CD4-positive, alpha-beta T cell (primary cell): Measurements from ENCODE around the gene KMT2D. TPM values are rescaled to one million over a fixed set of nuclear protein-coding genes. Genes with fewer than 3 reads are reported as not detected.

Experiments
- ATAC-seq: fragments of 200-7000 bp; cut with Tn5 transposase; one replicate; pipeline ENCODE4 v1.10.0; 2022; ENCODE audit warnings: mild to moderate bottlenecking; ENCODE audit not compliant: poor library complexity
- CTCF ChIA-PET: fragments of 350-600 bp; sonication (Branson Sonifier 250); formaldehyde crosslinking; loops from one replicate; lab custom pipeline; 2021; ENCODE audit warnings: antibody characterized with exemption, inconsistent platforms; lab: Charles Lee
- POLR2A ChIA-PET: fragments of 350-600 bp; sonication (Branson Sonifier 250); formaldehyde crosslinking; loops from one replicate; lab custom pipeline; 2021; ENCODE audit warnings: antibody characterized with exemption, inconsistent platforms; lab: Charles Lee
- DNase-seq, 14 experiments: peaks; one replicate each; pipeline ENCODE4 v3.0.0-alpha.2; 2013 to 2020; ENCODE audit warnings: mixed read lengths in 2 of 14
- H3K27ac ChIP-seq, 2 donors: one replicate each; pipeline versions ENCODE4 v1.5.1 to v1.7.0; 2013; ENCODE audit warnings: low read length in 2 of 2, low read depth in 1 of 2, mild to moderate bottlenecking in 1 of 2
- H3K27me3 ChIP-seq, 2 experiments: 1 replicate in 1 of 2; 2 replicates in 1 of 2; pipeline versions ENCODE4 v1.6.1 to v1.7.0; 2013; ENCODE audit warnings: low read length in 2 of 2, control low read depth in 1 of 2, mild to moderate bottlenecking in 1 of 2, moderate library complexity in 1 of 2; ENCODE audit not compliant: insufficient read depth in 2 of 2, control insufficient read depth in 1 of 2
- H3K36me3 ChIP-seq: one replicate; pipeline ENCODE4 v1.6.1; 2013; ENCODE audit warnings: low read length, control low read depth; ENCODE audit not compliant: insufficient read depth
- H3K4me1 ChIP-seq: one replicate; pipeline ENCODE4 v1.6.1; 2013; ENCODE audit warnings: low read length, control low read depth; ENCODE audit not compliant: insufficient read depth
- H3K4me3 ChIP-seq: one replicate; pipeline ENCODE4 v1.5.1; 2013; ENCODE audit warnings: mild to moderate bottlenecking, low read length, moderate library complexity
- H3K9me3 ChIP-seq, 2 experiments: 1 replicate in 1 of 2; 2 replicates in 1 of 2; pipeline versions ENCODE4 v1.6.1 to v1.7.0; 2013; ENCODE audit warnings: low read length in 2 of 2, mild to moderate bottlenecking in 2 of 2, control low read depth in 1 of 2, moderate library complexity in 1 of 2; ENCODE audit not compliant: control insufficient read depth in 1 of 2, insufficient read depth in 1 of 2
- H3K27ac Mint-ChIP-seq: one replicate; pipeline ENCODE4 v1.8.0; 2020; ENCODE audit warnings: mixed read lengths
- H3K27me3 Mint-ChIP-seq: one replicate; pipeline ENCODE4 v1.8.0; 2021; ENCODE audit warnings: mixed read lengths
- H3K36me3 Mint-ChIP-seq: one replicate; pipeline ENCODE4 v1.8.0; 2021; ENCODE audit warnings: low read depth, mixed read lengths
- H3K4me1 Mint-ChIP-seq: one replicate; pipeline ENCODE4 v1.8.0; 2021; ENCODE audit warnings: low read depth, mixed read lengths
- H3K4me3 Mint-ChIP-seq: one replicate; pipeline ENCODE4 v1.8.0; 2020; ENCODE audit warnings: mild to moderate bottlenecking, mixed read lengths
- H3K9me3 Mint-ChIP-seq: one replicate; pipeline ENCODE4 v1.8.0; 2020; ENCODE audit warnings: mixed read lengths
- intact Hi-C, 2 experiments: fragments of 100-400 bp; cut with DNase I in 1 of 2; cut with micrococcal nuclease in 1 of 2; formaldehyde crosslinking; loops; one replicate each; pipeline versions ENCODE4 v1.15.1 to v1.9.0; 2023 to 2025; cut with DNase I, micrococcal nuclease
- total RNA-seq, 174 experiments: library from RNA in 2 of 174; stranded (reverse) in 2 of 174; gene quantifications; one replicate each; pipeline ENCODE4 v1.2.3 and lab custom pipeline; 2021 to 2026
- TF ChIP-seq, protein P1 (sequence below): fragments of 200-600 bp; IDR thresholded peaks from one replicate; pipeline ENCODE4 v1.8.0; 2022; ENCODE audit warnings: antibody characterized with exemption, mild to moderate bottlenecking

The KMT2D gene
- total RNA-seq, 2 experiments from 2014 or later: 107 to 110 TPM

DNA sequence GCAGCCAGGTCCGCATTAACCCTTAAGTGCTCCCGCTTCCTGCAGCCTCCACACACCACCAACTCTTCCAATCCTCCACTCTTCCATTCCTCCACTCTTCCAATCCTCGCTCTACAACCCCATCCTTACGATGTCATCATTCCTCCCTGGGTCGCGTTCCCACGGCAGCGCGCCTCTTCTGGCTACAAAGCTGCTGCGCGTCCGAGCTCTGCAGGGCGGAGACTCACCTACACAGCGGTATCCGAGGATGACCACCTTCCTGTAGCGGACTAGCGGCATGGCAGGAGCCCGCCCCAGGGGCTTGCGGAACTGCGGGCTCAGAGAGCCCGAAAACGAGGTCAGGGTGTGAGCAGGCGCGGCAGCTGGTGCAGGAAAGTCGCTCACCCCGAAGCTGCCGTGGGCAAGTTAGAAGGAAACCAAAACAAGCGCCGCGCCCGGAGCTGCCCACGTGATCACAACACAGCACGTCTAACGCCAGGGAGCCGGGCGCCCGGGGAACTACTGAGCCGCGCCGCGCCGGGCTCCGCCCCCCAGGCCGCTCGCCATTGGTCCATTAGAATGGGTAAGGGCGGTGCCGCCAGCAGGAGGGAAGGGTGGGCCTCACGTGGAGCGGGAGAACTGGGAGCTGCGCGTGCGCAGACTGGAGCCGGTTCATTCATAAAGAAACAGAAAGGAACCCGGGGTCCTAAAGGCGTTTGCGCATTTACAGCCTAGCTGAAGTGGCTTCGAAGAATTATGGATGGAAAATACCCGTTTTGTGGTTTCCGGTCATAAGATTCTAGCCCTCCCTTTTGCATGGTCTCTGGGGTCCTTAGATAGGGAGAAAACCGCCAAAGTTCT, 9.1 kb upstream of the KMT2D start, which contains the start of gene RHEBL1:
RHEBL1 (minus strand) TSS at position 473 of the 840 bp plus-strand sequence; CDS start at position 279, 194 bp downstream.
- Mint-ChIP-seq H3K4me3 (peak within 1 kb of the TSS; percentile 97), H3K9me3 (no peaks in the 10 kb centered on the region), H3K36me3 (peaks cover 4% of the 10 kb centered on the region), H3K4me1 (peaks cover 21% of the 10 kb centered on the region), H3K27me3 (peaks cover 3% of the 10 kb centered on the region), H3K27ac (peak within 1 kb of the TSS; percentile 92)
- Histone ChIP-seq H3K4me1 (peaks cover 14% of the 10 kb centered on the region), H3K27ac (peak within 1 kb of the TSS; percentile 61 to 76), H3K36me3 (no peaks in the 10 kb centered on the region), H3K9me3 (no peaks in the 10 kb centered on the region), H3K27me3 (no peaks in the 10 kb centered on the region), H3K4me3 (peak within 1 kb of the TSS; percentile 97)
- intact Hi-C loops: no loop called here
- TF ChIP-seq, protein P1, sequence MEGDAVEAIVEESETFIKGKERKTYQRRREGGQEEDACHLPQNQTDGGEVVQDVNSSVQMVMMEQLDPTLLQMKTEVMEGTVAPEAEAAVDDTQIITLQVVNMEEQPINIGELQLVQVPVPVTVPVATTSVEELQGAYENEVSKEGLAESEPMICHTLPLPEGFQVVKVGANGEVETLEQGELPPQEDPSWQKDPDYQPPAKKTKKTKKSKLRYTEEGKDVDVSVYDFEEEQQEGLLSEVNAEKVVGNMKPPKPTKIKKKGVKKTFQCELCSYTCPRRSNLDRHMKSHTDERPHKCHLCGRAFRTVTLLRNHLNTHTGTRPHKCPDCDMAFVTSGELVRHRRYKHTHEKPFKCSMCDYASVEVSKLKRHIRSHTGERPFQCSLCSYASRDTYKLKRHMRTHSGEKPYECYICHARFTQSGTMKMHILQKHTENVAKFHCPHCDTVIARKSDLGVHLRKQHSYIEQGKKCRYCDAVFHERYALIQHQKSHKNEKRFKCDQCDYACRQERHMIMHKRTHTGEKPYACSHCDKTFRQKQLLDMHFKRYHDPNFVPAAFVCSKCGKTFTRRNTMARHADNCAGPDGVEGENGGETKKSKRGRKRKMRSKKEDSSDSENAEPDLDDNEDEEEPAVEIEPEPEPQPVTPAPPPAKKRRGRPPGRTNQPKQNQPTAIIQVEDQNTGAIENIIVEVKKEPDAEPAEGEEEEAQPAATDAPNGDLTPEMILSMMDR: no peak
- ATAC-seq (peak; percentile 98), DNase-seq (peak; percentile 95 to 99 (median 97))
- ChIA-PET POLR2A (interaction anchor here (0.7 to 2.5 kb wide), 20 partner anchors 10 to 297 kb away, joined by 3 to 30 read pairs (median 4); partner anchors contain the start of genes ARF3, DDX23, DHH and KMT2D), CTCF (interaction anchor here (0.8 to 2.7 kb wide), 11 partner anchors 11 to 217 kb away, joined by 3 to 19 read pairs (median 4); partner anchors contain the start of genes LMBR1L and TUBA1B)

DNA sequence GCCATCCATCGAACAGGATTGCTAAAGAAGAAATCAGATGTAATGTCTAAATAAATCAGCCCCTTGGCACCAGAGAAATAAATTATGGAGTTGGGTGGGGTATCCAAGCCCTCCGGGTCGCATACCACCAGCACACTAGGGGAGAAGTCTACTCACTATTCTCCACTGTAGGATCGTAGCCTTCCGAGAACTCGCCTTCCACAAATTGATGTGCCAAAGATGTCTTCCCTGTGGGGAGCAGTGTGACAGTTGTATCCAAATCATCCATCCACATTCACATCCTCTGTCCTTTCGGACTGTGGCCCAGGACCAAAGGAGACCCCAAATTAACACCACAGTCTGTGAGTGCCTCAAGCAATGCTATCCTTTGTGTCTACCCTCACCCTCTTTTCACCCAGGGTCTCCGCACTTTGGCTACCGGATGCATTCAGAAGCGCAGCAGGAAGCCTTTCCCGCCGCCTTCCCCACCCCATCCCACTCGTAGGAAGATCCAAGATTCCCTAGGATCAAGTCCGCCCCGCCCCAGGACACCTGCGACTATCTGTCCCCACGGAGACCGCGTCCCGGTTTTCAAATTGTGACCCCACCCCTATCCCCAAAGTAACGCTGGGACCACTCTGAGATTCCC, 8.4 kb upstream of the KMT2D start:
- CTCF ChIA-PET: interaction anchor here (0.8 to 2.7 kb wide), 9 partner anchors 11 to 216 kb away, joined by 3 to 19 read pairs (median 4); partner anchors contain the start of gene TUBA1B
- H3K27ac Mint-ChIP-seq: peak overlapping the region; percentile 92
- no peak for ATAC-seq
- Histone ChIP-seq H3K4me3 (peak overlapping the region; percentile 97), H3K27me3 (no peaks in the 10 kb centered on the region), H3K27ac (peak overlapping the region; percentile 61 to 76), H3K36me3 (no peaks in the 10 kb centered on the region), H3K9me3 (no peaks in the 10 kb centered on the region), H3K4me1 (peaks cover 17% of the 10 kb centered on the region)
- H3K36me3 Mint-ChIP-seq: peaks cover 4% of the 10 kb centered on the region
- POLR2A ChIA-PET: interaction anchor here (0.8 to 2.5 kb wide), 14 partner anchors 10 to 217 kb away, joined by 3 to 30 read pairs (median 4); partner anchors contain the start of genes ARF3, DDX23, KMT2D and LMBR1L
- no peaks in the 10 kb centered on the region for H3K9me3 Mint-ChIP-seq
- peaks cover 3% of the 10 kb centered on the region for H3K27me3 Mint-ChIP-seq
- peaks cover 23% of the 10 kb centered on the region for H3K4me1 Mint-ChIP-seq
- TF ChIP-seq, protein P1: no peak
- H3K4me3 Mint-ChIP-seq: peak overlapping the region; percentile 97
- intact Hi-C loops: no loop called here
- DNase-seq: no peak

DNA sequence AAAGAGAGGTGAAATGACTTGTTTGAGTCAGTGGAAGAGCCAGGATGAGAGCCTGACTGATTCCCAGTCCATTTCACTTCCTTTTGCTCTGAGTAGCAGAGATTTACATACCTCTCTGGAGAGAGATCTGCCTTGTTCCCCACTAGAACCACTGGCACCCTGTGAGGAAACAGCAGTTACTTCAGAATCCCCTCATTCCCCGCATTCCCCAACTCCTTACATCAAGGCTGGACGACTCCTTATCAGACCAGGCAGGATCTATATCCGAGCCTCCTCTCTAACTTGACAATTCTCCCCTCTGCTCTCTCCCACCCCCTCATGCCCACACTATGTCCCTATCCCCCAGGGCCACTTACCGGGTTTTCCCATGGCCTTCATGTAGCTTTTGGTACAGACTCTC, 5.5 kb upstream of the KMT2D start:
- POLR2A ChIA-PET: no interaction called here
- Histone ChIP-seq H3K9me3 (no peaks in the 10 kb centered on the region), H3K27me3 (no peaks in the 10 kb centered on the region), H3K36me3 (no peaks in the 10 kb centered on the region), H3K27ac (no peak overlapping the region), H3K4me1 (peaks cover 23% of the 10 kb centered on the region), H3K4me3 (no peak overlapping the region)
- Mint-ChIP-seq H3K4me3 (peak overlapping the region; percentile 37), H3K27me3 (no peaks in the 10 kb centered on the region), H3K4me1 (peaks cover 30% of the 10 kb centered on the region), H3K27ac (no peak overlapping the region), H3K9me3 (no peaks in the 10 kb centered on the region), H3K36me3 (peaks cover 7% of the 10 kb centered on the region)
- TF ChIP-seq, protein P1: no peak
- intact Hi-C loops: no loop called here
- CTCF ChIA-PET: interaction anchor here (1.0 to 3.4 kb wide), 3 partner anchors 23 to 64 kb away, joined by 3 to 29 read pairs (median 5); no protein-coding TSS in a partner anchor
- ATAC-seq: no peak
- DNase-seq: no peak
